Right cardiac atrium (tissue), 5 donors: ENCODE data around the gene COQ7. TPM values are rescaled to one million over a fixed set of nuclear protein-coding genes. Genes with fewer than 3 reads are reported as not detected.

Experiments
- ATAC-seq, 2 donors: fragments of 200-7000 bp; cut with Tn5 transposase; one replicate each; pipeline versions ENCODE4 v1.8.0 to v1.9.1; 2020; ENCODE audit warnings: moderate library complexity in 2 of 2, mild to moderate bottlenecking in 1 of 2
- DNase-seq, 3 donors: peaks; one replicate each; pipeline ENCODE4 v3.0.0-alpha.2; 2020
- H3K27ac ChIP-seq: one replicate; pipeline ENCODE4 v1.5.1; 2013; ENCODE audit warnings: mild to moderate bottlenecking, low read length, control low read depth, moderate library complexity
- H3K27me3 ChIP-seq: one replicate; pipeline ENCODE4 v1.6.1; 2013; ENCODE audit not compliant: control insufficient read depth, insufficient read depth
- H3K4me1 ChIP-seq: one replicate; pipeline ENCODE4 v1.6.1; 2013; ENCODE audit warnings: low read length; ENCODE audit not compliant: control insufficient read depth, insufficient read depth
- H3K4me3 ChIP-seq: one replicate; pipeline ENCODE4 v1.5.1; 2013; ENCODE audit warnings: low read length, control low read depth
- H3K9me3 ChIP-seq: one replicate; pipeline ENCODE4 v1.6.1; 2013; ENCODE audit warnings: low read length; ENCODE audit not compliant: control insufficient read depth
- WGBS: extraction: QIAGEN DNeasy Blood & Tissue Kit; methylation state at CpG from one replicate; pipeline ENCODE4 v1.1.7; 2013; 5-methylcytosine and 5-hydroxymethylcytosine counted together
- intact Hi-C, 4 donors: fragments of 100-400 bp; cut with DNase I; formaldehyde crosslinking; loops; one replicate each; pipeline versions ENCODE4 v1.11.0 to v1.14.0; 2022 to 2023
- polyA plus RNA-seq: library from polyadenylated mRNA; stranded (reverse); fragments of 200-250 nt; gene quantifications from one replicate; pipeline ENCODE4 v1.2.3, GENCODE V29; 2013
- total RNA-seq, 4 donors: library from RNA; stranded (reverse); fragmentation: NEBNext Ultra II Directional; extraction: Animal tissue kit (Norgen Biotek cat#: 25700); gene quantifications; one replicate each; pipeline ENCODE4 v1.2.1, GENCODE V29; 2021
- donor health status: healthy with polysubstance abuse.
- donor health status: DM: no; HTN: yes; CAD: no.
- donor health status: DM: no; HTN: no; CAD: no.
- donor health status: DM: no; HTN: yes; CAD: no; lungs with severe emphysema.
- donor health status: DM: yes; HTN: yes; CAD: no.

Gene COQ7
- total and polyA plus RNA-seq, 5 donors = 28.7 to 36.5 (median 33.5) TPM

DNA sequence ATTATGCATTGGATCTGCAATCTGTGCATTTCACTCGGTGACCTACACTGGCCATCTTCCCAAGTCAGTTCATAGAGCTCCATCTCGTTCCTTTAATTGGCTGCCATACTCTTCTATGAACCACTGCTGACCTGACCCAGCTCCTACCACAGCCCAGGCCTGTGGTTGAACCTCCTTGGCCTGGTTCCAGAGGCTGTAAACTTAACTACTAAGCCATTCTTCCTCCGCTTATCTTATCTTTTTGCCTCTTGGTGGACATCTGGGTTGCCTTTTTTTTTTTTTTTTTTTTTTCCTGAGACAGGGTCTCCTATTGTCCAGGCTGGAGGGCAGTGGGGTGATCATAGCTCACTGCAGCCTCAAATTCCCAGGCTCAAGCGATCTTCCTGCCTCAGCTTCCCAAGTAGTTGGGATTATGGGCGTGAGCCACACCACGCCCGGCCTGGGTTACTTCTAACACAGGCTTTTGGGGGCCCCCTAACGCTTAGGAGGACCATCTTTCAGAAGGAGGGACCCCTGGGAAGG, 18.3 kb downstream of the COQ7 start:
- Histone ChIP-seq H3K4me1 (no peaks in the 10 kb centered on the region), H3K27me3 (no peaks in the 10 kb centered on the region), H3K4me3 (peak overlapping the region; percentile 48), H3K27ac (no peak overlapping the region), H3K9me3 (no peaks in the 10 kb centered on the region)
- WGBS = 37% methylated on average over 8 of the region's 8 CpGs
- DNase-seq (no peak), ATAC-seq (peak in 1 of 2 donors; percentile 52)
- intact Hi-C loops = loop anchor here (2.0 to 10.0 kb wide), 9 partner anchors 82 to 419 kb away; partner anchors contain the start of gene SYT17 (in 1 of the 4)

DNA sequence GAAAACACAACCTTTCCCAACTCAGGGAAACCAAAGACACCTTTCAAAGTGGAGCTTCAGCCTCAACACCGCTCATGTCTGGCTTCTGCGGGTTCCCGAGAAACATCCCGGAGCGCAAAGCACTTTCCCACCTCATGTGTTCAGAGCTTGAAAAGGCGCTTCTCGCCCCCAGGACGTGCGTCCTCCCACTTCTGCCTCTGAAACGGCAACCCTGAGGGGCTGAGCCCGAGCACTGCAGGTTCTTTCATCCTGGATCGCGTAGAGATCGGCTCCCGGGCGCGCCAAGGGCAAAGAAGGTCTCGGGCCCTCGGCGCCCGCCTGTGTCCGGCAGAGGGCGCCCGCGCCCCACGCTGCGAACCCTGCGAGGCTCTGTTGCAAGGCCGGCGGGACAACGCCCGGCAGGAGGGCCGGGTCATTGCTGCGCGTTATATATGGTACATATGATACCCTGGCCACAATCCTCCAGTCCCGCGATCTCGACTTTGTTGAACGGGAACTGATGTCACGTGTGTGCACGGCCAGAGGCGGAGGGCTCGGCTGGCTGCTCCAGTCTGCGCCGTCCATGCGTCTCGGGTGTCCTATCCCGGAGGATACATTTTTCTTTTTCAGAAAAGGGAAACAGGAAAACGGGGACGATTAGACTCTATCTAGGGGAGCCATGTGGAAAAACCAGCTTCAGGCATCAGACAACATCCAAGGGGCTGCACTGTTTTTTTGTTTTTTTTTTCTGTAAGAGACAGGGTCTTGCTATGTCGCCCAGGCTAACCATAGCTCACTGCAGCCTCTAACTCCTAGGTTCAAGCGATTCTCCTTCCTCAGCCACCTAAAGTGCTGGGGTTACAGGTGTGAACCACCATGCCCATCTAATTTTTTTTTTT, 19.1 kb downstream of the COQ7 start:
- Histone ChIP-seq H3K27me3 (no peaks in the 10 kb centered on the region), H3K4me1 (no peaks in the 10 kb centered on the region), H3K27ac (no peak overlapping the region), H3K9me3 (no peaks in the 10 kb centered on the region), H3K4me3 (peak overlapping the region; percentile 48)
- DNase-seq (peak; percentile 85 to 95 (median 94)), ATAC-seq (peak; percentile 96 to 97)
- intact Hi-C loops = loop anchor here (2.0 to 10.0 kb wide), 8 partner anchors 81 to 418 kb away; partner anchors contain the start of gene SYT17 (in 1 of the 4)
- 8% methylated on average over 52 of the region's 52 CpGs for WGBS

DNA sequence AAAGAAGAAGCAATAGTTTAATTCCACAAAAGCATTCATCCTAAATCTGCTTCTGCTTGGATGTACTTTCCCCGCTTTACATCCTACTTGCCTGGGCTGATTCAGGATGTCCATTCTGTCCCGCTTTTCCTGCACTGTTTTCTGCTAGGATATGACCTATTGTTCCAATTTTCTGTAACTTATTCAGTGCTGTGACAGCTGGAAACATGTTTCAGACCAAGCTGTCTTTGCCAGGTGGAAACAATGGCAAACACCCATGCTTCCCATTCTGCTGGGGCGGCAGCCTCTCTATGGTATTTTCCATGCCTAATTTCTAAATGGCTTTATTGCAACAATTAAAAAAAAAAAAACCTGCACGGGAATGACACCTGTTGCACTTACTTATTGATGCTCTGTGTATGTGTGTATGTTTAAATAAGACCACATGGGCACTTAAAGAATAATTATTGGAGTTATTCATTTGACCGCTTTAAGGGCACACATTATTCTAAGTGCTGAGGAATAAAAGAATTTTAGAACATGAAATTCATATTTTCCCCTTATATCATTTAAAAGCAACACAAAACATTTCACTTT, 21.0 kb downstream of the COQ7 start:
- intact Hi-C loops = loop anchor here (5.0 to 10.0 kb wide), 7 partner anchors 79 to 416 kb away; partner anchors contain the start of gene SYT17 (in 1 of the 4)
- Histone ChIP-seq H3K4me3 (no peak overlapping the region), H3K4me1 (no peaks in the 10 kb centered on the region), H3K27me3 (no peaks in the 10 kb centered on the region), H3K9me3 (no peaks in the 10 kb centered on the region), H3K27ac (no peak overlapping the region)
- ATAC-seq (no peak), DNase-seq (no peak)
- WGBS = 77% methylated on average over 5 of the region's 5 CpGs

DNA sequence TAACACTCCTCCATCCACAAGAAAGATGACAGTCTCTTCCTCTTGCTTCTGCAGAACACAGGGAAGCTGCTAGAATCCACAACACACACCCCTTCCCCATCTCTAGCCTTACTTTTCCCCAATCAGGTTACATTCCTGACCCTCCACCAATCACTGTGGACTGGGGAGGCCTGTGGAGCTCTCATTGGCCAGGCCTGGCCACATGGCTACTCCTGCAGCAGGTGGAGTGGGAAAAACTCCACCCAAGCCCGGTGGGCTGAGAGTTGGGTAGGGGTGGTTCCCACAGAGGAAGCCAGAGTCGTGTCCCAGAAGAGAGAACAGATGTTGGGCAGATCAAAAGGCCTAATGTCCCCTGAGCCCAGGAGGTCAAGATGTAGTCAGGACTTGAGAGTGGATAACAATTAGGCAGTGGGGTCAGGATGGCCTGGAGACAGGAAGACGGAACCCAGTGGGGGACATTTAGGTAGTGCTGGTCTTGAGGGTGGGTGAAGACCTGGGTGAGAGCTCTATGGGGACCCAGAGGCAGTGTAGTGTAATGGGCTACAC, 22.1 kb downstream of the COQ7 start:
- no peaks in the 10 kb centered on the region for H3K4me1 ChIP-seq
- ATAC-seq (no peak), DNase-seq (no peak)
- WGBS = 79% methylated on average over 3 of the region's 3 CpGs
- H3K4me3 ChIP-seq = no peak overlapping the region
- no peaks in the 10 kb centered on the region for H3K9me3 ChIP-seq
- no peak overlapping the region for H3K27ac ChIP-seq
- no peaks in the 10 kb centered on the region for H3K27me3 ChIP-seq
- intact Hi-C loops = loop anchor here (5.0 to 10.0 kb wide), 7 partner anchors 78 to 415 kb away; partner anchors contain the start of gene SYT17 (in 1 of the 4)

DNA sequence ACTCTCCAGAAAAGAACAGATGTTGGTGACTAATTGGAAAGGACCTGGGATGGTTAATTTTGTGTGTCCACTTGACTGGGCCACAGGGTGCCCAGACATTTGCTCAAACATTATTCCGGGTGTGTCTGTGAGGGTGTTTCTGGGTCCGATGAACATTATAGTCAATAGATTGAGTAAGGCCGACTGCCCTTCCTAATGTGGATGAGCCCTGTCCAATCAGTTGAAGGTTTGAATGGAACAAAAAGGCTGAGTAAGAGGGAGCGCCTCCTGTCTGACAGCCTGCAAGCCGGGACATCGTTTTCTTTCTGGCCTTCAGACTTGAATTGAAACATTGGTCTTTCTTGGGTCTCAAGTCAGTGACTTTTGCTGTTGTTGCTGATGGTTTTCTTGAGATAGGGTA, 23.5 kb downstream of the COQ7 start:
- DNase-seq = no peak
- no peaks in the 10 kb centered on the region for H3K27me3 ChIP-seq
- H3K9me3 ChIP-seq = no peaks in the 10 kb centered on the region
- H3K4me3 ChIP-seq = no peak overlapping the region
- intact Hi-C loops = loop anchor here in 1 of 4 donors (10.0 kb wide), 1 partner anchor 414 kb away; no protein-coding TSS in a partner anchor
- H3K27ac ChIP-seq = no peak overlapping the region
- 97% methylated on average over 6 of the region's 6 CpGs for whole genome bisulfite sequencing
- no peak for ATAC-seq
- H3K4me1 ChIP-seq = no peaks in the 10 kb centered on the region

DNA sequence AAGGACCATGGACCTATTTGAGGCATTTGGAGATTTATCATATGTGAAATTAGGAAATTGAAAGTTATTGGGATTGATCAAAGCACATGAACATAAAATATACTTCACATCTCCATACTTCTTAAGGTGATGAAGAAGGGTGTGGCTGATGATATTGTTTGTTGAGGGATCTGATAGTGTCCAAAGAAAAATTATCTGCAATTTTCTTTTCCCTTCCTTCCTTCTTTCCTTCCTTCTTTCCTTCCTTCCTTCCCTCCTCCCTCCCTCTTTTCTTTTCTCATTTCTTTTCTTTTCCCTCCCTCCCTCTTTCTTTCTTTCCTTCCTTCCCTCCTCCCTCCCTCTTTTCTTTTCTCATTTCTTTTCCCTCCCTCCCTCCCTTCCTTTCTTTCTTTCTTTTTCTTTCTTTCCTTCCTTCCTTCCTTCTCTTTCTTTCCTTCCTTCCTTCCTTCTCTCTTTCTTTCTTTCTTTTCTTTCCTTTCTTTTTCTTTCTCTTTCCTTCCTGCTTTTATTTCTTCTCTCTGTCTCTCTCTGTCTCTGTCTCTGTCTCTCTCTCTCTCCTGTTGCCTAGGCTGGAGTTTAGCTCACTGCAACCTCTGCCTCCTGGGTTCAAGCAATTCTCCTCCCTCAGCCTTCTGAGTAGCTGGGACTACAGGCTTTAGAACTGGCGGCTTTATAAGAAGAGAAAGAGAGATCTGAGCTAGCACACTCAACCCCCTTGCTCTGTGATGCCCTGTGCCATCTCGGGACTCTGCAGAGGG, 25.4 kb downstream of the COQ7 start:
- DNase-seq (no peak), ATAC-seq (no peak)
- Histone ChIP-seq H3K4me3 (no peak overlapping the region), H3K9me3 (no peaks in the 10 kb centered on the region), H3K27ac (no peak overlapping the region), H3K4me1 (no peaks in the 10 kb centered on the region), H3K27me3 (no peaks in the 10 kb centered on the region)
- intact Hi-C loops = loop anchor here in 1 of 4 donors (10.0 kb wide), 1 partner anchor 412 kb away; no protein-coding TSS in a partner anchor
- 87% methylated on average over 2 of the region's 2 CpGs for WGBS

DNA sequence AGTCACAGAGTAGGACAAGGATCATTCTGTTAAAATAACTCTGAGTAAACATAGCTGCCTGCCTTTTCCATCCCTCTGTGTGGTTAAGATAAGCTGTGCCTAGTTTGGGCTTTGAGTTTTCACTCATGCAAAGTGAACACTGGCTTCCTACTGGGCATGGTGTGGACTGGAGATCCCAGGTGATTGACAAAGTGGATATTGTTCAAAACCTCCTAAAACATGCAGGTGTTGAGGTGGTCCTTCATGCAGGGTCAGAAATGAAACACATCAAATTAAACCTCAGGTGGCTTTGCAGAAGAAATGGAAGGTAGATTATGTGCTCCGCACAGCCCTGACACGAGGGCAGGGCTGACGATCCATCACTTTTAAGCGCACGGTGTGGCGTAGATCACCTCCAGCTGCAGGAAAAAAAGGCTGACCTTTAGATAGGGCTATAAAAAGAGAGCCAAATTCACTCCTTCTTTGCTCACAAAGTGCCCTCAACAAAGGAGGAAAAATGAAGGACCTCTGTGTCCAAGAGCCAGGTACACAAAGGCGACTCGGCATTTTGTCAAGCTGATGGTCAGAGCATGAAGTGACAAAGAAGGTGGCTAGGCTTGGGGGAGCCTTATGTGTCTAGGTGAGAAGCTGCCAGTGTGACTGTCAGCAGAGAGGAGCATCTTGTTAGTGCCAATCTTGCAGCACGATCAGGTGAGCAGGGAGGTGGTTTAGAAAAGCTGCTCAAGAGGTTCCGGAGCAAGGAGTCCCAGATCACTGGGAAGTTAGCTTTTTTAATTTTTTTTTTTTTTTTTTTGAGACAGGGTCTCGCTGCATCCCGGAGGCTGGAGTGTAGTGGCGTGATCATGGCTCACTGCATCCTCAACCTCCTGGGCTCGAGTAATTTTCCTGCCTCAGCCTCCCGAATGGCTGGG, 26.5 kb downstream of the COQ7 start:
- Histone ChIP-seq H3K27me3 (no peaks in the 10 kb centered on the region), H3K27ac (no peak overlapping the region), H3K4me1 (no peaks in the 10 kb centered on the region), H3K9me3 (no peaks in the 10 kb centered on the region), H3K4me3 (no peak overlapping the region)
- intact Hi-C loops = loop anchor here in 1 of 4 donors (10.0 kb wide), 1 partner anchor 411 kb away; no protein-coding TSS in a partner anchor
- no peak for ATAC-seq
- 86% methylated on average over 15 of the region's 15 CpGs for WGBS
- DNase-seq = no peak

DNA sequence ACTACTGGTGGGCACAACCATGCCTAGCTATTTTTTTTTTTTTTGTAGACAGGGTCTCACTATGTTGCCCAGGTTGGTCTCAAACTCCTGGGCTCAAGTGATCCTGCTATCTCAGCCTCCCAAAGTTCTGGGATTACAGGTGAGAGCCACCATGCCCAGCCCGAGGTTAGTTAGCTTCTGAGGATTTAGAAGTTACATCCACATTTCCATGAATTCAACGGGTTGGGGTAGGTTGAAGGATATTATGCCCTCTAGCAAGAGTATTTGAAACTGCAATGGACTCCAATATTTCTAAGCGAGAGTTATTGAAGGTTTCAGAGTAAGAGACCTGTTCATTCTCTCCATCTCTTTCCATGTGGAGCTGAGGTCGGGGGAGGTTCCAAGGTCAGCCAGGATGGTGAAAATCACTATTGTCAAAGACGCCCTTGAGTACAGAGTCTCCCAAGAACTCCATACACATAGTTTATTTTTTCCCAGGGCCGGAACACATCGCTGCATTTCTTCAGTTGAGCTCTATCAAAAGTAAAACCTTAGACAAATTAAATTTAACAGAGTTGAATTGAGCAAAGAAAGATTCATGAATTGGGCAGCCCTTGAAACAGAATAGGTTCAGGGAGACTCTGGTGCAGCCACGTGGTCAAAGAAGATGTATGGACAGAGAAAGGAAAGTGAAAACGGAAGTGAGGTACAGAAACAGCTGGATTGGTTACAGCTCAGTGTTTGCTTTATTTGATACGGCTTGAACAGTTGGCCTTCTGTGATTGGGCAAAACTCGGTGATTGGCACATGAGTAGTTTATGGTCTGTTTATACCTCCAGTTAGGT, 27.3 kb downstream of the COQ7 start:
- H3K27me3 ChIP-seq = no peaks in the 10 kb centered on the region
- WGBS = 75% methylated on average over 11 of the region's 11 CpGs
- no peaks in the 10 kb centered on the region for H3K4me1 ChIP-seq
- ATAC-seq = no peak
- DNase-seq = no peak
- H3K27ac ChIP-seq = no peak overlapping the region
- no peak overlapping the region for H3K4me3 ChIP-seq
- H3K9me3 ChIP-seq = no peaks in the 10 kb centered on the region
- intact Hi-C loops = loop anchor here in 1 of 4 donors (10.0 kb wide), 1 partner anchor 410 kb away; no protein-coding TSS in a partner anchor

DNA sequence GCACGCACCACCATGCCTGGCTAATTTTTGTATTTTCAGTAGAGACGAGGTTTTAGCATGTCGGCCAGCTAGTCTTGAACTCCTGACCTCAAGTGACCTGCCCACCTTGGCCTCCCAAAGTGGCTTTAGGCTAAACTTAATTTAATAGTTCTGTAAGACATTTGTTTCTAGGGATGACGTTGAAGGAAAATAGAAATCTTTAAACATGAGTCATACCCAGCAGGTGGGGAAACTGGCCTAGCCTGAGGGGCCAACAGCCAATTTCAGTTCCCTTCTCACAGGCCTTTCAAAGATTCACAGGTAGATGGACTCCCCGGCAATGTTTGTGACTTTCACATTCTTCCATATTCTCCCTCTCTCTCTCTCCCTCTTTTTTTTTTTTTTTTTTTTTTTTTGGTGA, 28.2 kb downstream of the COQ7 start:
- Histone ChIP-seq H3K27me3 (no peaks in the 10 kb centered on the region), H3K9me3 (no peaks in the 10 kb centered on the region), H3K4me1 (no peaks in the 10 kb centered on the region), H3K27ac (no peak overlapping the region), H3K4me3 (no peak overlapping the region)
- ATAC-seq = no peak
- intact Hi-C loops = loop anchor here in 1 of 4 donors (10.0 kb wide), 1 partner anchor 409 kb away; no protein-coding TSS in a partner anchor
- 86% methylated on average over 5 of the region's 5 CpGs for WGBS
- DNase-seq = no peak
